Measurements from ENCODE around the gene KAT2B.

The KAT2B gene

GRCh38 chr3:20101041-20101440, 60.8 kb downstream of the KAT2B start:
- no peak overlapping the region for H3K4me3 ChIP-seq (ENCODE audit: low read depth, low read length)
- in situ Hi-C loops (cut with HindIII; ENCODE audit: low sequenced_read_pairs) = no loop called here
- TF ChIP-seq, protein P1, sequence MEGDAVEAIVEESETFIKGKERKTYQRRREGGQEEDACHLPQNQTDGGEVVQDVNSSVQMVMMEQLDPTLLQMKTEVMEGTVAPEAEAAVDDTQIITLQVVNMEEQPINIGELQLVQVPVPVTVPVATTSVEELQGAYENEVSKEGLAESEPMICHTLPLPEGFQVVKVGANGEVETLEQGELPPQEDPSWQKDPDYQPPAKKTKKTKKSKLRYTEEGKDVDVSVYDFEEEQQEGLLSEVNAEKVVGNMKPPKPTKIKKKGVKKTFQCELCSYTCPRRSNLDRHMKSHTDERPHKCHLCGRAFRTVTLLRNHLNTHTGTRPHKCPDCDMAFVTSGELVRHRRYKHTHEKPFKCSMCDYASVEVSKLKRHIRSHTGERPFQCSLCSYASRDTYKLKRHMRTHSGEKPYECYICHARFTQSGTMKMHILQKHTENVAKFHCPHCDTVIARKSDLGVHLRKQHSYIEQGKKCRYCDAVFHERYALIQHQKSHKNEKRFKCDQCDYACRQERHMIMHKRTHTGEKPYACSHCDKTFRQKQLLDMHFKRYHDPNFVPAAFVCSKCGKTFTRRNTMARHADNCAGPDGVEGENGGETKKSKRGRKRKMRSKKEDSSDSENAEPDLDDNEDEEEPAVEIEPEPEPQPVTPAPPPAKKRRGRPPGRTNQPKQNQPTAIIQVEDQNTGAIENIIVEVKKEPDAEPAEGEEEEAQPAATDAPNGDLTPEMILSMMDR (IDR thresholded peaks at IDR 0.05; ENCODE audit: low read depth, low read length) = no peak
- no peak for DNase-seq (ENCODE audit: low read depth, low spot score)

GRCh38 chr3:20103731-20104130, 63.5 kb downstream of the KAT2B start:
- H3K4me3 ChIP-seq (ENCODE audit: low read depth, low read length) = no peak overlapping the region
- no peak for DNase-seq (ENCODE audit: low read depth, low spot score)
- in situ Hi-C loops (cut with HindIII; ENCODE audit: low sequenced_read_pairs) = no loop called here
- TF ChIP-seq, protein P1 (IDR thresholded peaks at IDR 0.05; ENCODE audit: low read depth, low read length) = no peak

DNA sequence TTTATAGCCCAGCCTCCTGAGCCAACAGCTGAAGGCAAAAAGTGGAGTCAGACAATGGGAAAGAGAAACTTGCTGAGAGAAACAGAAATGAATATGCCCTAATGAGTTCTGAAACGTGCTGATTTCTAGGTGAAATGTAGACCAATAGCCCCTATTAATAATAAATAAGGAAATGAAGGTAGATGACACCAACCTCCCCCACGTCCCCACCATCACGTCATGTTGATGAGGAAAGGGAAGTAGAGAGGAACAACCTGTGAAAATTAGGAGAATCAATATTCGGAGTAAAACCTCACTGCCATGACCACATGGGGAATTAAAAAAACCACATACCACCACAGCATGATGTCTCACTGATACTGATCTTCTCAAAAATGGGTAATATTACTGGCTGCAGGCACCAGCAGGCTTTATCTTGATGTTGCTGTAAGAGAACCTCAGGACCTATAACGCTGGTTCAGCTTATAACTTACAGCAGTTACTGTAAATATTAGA, 64.0 kb downstream of the KAT2B start:
- TF ChIP-seq, protein P1 (IDR thresholded peaks at IDR 0.05; ENCODE audit: low read depth, low read length) = no peak
- no peak for DNase-seq (ENCODE audit: low read depth, low spot score)
- H3K4me3 ChIP-seq (ENCODE audit: low read depth, low read length) = no peak overlapping the region
- in situ Hi-C loops (cut with HindIII; ENCODE audit: low sequenced_read_pairs) = no loop called here

DNA sequence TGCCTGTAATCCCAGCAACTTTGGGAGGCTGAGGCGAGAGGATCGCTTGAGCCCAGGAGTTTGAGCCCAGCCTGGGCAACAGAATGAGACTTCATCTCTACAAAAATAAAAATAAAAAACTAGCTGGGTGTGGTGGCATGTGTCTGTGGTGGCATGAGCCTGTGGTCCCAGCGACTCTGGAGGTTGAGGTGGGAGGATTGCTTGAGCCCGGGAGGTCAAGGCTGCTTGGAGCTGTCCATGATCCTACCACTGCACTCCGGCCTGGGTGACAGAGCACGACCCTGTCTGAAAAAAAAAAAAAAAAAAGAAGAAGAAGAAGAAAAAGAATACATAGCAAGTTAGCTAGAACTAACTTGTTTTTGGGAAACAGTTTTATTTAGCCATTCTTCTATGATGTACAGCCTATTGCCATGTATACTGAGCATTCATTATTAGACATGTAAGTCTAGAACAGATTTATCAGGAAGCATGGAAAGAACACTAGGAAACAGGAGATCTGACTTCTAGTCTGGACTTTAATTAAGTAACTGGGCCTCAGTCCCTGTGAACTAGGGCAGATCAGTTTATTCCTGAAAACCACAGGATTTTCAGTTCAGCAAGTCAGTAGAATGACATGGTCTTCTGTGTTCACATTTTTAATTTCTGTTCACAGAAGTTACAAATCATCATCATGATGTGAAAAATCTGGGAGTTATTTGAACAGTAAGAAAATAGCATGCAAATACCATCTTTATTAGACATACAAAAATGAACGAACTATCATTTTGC, 65.5 kb downstream of the KAT2B start:
- TF ChIP-seq, protein P1 (IDR thresholded peaks at IDR 0.05; ENCODE audit: low read depth, low read length) = no peak
- no peak for DNase-seq (ENCODE audit: low read depth, low spot score)
- no peak overlapping the region for H3K4me3 ChIP-seq (ENCODE audit: low read depth, low read length)
- in situ Hi-C loops (cut with HindIII; ENCODE audit: low sequenced_read_pairs) = no loop called here

DNA sequence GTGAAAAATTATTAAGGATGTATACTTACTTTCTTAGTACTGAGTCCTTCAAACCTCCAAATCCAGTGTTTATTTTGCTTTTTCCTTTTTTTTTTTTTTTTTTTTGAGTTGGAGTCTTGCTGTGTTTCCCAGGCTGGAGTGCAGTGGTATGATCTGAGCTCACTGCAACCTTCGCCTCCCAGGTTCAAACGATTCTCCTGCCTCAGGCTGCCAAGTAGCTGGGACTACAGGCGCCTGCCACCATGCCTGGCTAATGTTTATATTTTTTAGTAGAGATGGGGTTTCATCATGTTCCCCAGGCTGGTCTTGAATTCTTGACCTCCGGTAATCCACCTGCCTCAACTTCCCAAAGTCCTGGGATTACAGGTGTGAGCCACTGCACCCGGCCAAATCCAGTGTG, 67.5 kb downstream of the KAT2B start:
- H3K4me3 ChIP-seq (ENCODE audit: low read depth, low read length) = no peak overlapping the region
- TF ChIP-seq, protein P1 (IDR thresholded peaks at IDR 0.05; ENCODE audit: low read depth, low read length) = no peak
- DNase-seq (ENCODE audit: low read depth, low spot score) = no peak
- in situ Hi-C loops (cut with HindIII; ENCODE audit: low sequenced_read_pairs) = no loop called here

DNA sequence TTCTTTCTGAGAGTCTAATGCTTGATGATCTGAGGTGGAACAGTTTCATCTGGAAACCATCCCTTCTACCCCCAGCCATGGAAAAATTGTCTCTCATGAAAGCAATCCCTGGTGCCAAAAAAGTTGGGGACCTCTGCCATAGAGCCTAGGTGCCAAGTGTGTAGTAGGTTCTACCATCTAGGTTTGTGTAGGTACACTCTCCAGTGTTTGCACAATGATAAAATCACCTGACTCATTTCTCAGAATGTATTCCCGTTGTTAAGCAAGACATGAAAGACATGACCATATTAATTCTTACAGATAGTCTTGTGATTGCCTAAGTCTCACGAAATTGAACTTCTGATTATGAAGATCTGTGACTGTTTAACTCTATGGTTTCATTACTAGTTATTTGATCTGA, 68.6 kb downstream of the KAT2B start:
- H3K4me3 ChIP-seq (ENCODE audit: low read depth, low read length) = no peak overlapping the region
- no peak for DNase-seq (ENCODE audit: low read depth, low spot score)
- TF ChIP-seq, protein P1 (IDR thresholded peaks at IDR 0.05; ENCODE audit: low read depth, low read length) = no peak
- in situ Hi-C loops (cut with HindIII; ENCODE audit: low sequenced_read_pairs) = no loop called here
